ENCODE data around the gene CPNE4. TPM values are rescaled to one million over a fixed set of nuclear protein-coding genes. Genes with fewer than 3 reads are reported as not detected.

The CPNE4 gene
- total RNA-seq, 1 experiment from 2014 or later = 1.9 TPM

GRCh38 chr3:131494706-131495105, 540.1 kb downstream of the CPNE4 start:
- no peak for TF ChIP-seq CTCF (conservative IDR thresholded peaks at IDR 0.05)
- no peak overlapping the region for H4K8ac ChIP-seq (replicated peaks; ENCODE audit: insufficient read length, low read depth, low read length)
- no peak overlapping the region for H3K14ac ChIP-seq (ENCODE audit: insufficient read depth, low read length)

More at GRCh38 chr3:131494706-131495105, 540.1 kb downstream of the CPNE4 start:
- Histone ChIP-seq H4K5ac (ENCODE audit: insufficient read length, low read depth, low read length) (no peak overlapping the region), H2AK5ac (ENCODE audit: insufficient read length, low read length) (no peak overlapping the region), H2AFZ (ENCODE audit: low read length) (no peak overlapping the region), H2BK20ac (ENCODE audit: low read depth, low read length, poor library complexity, severe bottlenecking) (no peak overlapping the region), H3K4me1 (ENCODE audit: insufficient read depth, low read length) (no peaks in the 10 kb centered on the region), H4K20me1 (ENCODE audit: control insufficient read depth, insufficient read depth, insufficient read length) (no peaks in the 10 kb centered on the region), H4K91ac (ENCODE audit: insufficient read length, low read depth, low read length) (no peak overlapping the region), H3K4ac (ENCODE audit: low read depth, low read length) (no peak overlapping the region), H3K18ac (ENCODE audit: insufficient read length, low read depth, low read length) (no peak overlapping the region), H2BK12ac (ENCODE audit: insufficient read length, low read depth, low read length) (no peak overlapping the region), H3K56ac (ENCODE audit: insufficient read length, low read depth, low read length) (no peak overlapping the region), H3K27ac (ENCODE audit: insufficient read length, low read depth, low read length) (no peak overlapping the region), H3K23ac (ENCODE audit: insufficient read length, low read depth, low read length) (no peak overlapping the region), H3K9me3 (ENCODE audit: control insufficient read depth, low read depth, low read length) (no peaks in the 10 kb centered on the region), H3T11ph (ENCODE audit: low read length) (no peak overlapping the region), H2BK120ac (ENCODE audit: low read depth, low read length, poor library complexity, severe bottlenecking) (no peak overlapping the region), H3K27me3 (ENCODE audit: insufficient read depth, low read length) (no peaks in the 10 kb centered on the region), H3K9ac (ENCODE audit: extremely low read depth, insufficient read length, low read length) (no peak overlapping the region), H3K4me2 (ENCODE audit: insufficient read depth, insufficient read length, low read length) (no peak overlapping the region), H3K79me2 (ENCODE audit: insufficient read depth, low read length) (0 out of 2 replicates have a peak, but pooled peaks cover 3% of the 10 kb centered on the region), H3K23me2 (ENCODE audit: insufficient read length, low read depth, low read length, poor library complexity, severe bottlenecking) (no peaks in the 10 kb centered on the region), H2BK5ac (ENCODE audit: insufficient read length, low read length) (no peak overlapping the region), H2BK15ac (ENCODE audit: low read depth, low read length) (no peak overlapping the region), H3K79me1 (ENCODE audit: insufficient read depth, low read depth, low read length, poor library complexity, severe bottlenecking) (peaks cover 4% of the 10 kb centered on the region)
- Mint-ChIP-seq H3K27ac (no peak overlapping the region), H3K9me3 (no peaks in the 10 kb centered on the region), H3K4me1 (no peaks in the 10 kb centered on the region; a peak in 1 of 4 replicates), H3K4me3 (no peak overlapping the region), H3K36me3 (ENCODE audit: insufficient read depth in 1 of 3, low read depth in 3 of 3) (peaks cover 32 to 64% (median 59%) of the 10 kb centered on the region in 3 experiments; a peak in 6 of 7 replicates), H3K27me3 (ENCODE audit: low read depth) (no peaks in the 10 kb centered on the region; the same call in 1 of the 2 replicates)
- WGBS (ENCODE audit: extremely low coverage, insufficient read length, low lambda C conversion rate) = no CpG with 5 or more reads among the region's 1 CpG
- no peak for DNase-seq
